ENCODE measurements around the gene ADD1. TPM values are rescaled to one million over a fixed set of nuclear protein-coding genes. Genes with fewer than 3 reads are reported as not detected.

ADD1 gene
- total and polyA plus RNA-seq, 4 donors = 62.2 to 142 (median 83.4) TPM

DNA sequence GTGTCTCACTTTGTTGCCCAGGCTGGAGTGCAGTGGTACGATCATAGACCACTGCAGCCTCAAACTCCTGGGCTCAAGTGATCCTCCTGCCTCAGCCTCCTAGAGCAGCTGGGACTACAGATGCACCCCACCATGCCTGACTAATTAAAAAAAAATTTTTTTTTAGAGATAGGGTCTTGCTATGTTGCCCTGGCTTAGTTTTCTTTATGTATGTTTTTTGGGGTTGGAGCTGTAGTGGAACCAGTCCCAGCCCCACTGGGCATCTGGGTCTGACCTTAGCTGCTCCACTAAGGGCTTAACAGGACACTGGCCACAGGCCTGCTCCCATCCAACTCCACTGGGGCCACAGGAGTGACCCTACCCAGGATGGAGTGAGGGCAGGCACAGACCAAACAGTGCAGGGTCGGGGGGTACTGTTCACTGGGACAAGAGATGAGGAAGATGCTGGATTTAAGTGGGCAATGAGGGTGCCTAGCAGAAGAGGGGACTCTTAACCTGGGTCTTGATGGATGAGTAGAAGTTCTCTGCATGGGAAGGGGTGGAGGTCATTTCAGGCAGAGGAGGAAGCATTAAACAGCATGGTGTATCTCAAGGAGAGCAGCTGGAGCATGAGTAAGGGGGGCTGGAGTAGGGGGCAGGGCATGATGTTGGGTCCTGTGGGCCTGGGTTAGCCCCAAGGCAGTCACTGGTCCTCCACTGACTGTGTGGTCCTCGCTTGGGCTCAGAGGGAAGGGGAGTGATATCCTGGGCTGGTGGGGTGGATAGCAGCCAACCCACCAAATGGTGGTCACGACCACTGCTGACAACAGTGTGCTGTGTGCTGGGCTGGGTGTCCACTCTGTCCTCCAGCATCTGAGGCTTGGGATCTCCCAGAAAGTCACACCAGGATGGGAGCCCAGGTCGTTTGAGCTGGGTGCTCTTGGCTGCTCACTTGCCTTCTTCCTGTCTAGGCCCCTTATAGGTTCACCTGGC lies 24.1 kb upstream of the ADD1 start (continued):
- TF ChIP-seq, protein P1, sequence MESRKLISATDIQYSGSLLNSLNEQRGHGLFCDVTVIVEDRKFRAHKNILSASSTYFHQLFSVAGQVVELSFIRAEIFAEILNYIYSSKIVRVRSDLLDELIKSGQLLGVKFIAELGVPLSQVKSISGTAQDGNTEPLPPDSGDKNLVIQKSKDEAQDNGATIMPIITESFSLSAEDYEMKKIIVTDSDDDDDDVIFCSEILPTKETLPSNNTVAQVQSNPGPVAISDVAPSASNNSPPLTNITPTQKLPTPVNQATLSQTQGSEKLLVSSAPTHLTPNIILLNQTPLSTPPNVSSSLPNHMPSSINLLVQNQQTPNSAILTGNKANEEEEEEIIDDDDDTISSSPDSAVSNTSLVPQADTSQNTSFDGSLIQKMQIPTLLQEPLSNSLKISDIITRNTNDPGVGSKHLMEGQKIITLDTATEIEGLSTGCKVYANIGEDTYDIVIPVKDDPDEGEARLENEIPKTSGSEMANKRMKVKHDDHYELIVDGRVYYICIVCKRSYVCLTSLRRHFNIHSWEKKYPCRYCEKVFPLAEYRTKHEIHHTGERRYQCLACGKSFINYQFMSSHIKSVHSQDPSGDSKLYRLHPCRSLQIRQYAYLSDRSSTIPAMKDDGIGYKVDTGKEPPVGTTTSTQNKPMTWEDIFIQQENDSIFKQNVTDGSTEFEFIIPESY (IDR thresholded peaks at IDR 0.05) = no peak
- TF ChIP-seq RAD21 (IDR thresholded peaks at IDR 0.05) (no peak), RXRA (IDR thresholded peaks at IDR 0.05) (no peak), JUND (IDR thresholded peaks at IDR 0.05) (no peak)

DNA sequence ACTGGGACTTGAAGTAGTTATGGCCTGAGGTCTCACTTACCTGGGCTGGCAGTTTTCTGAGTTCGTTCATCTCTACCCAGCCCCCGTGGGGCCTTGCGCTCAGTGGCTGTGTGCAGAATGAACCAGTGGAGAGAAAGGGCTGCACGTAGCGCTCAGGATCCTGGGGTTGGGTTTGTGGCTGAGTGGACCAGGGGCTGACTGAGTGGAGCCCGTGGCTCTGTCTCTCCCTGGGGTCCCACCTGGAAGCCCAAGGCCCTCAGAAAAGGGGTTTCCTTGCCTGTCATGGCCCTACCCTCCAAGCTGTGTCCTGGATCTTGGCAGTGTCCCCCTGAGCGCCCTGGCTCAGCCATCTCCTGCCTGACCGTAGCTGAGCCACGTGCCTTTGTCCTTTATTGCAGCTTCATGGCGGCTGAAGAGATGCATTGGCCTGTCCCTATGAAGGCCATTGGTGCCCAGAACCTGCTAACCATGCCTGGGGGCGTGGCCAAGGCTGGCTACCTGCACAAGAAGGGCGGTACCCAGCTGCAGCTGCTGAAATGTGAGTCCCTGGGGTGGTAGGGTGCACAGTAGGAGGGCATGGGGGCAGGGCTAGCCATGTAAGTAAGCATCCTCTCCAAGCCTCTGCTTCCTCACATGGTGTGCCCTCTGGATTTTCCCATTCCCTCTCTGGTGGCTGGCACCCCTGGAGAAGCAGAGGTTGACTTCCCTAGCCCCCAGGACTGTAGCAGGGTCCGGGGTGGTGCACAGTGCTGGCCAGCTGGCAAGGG lies 23.2 kb upstream of the ADD1 start:
- peaks cover 3 to 23% (median 16%) of the 10 kb centered on the region in 4 donors for H3K4me1 ChIP-seq (ENCODE audit: control insufficient read depth in 4 of 4, insufficient read depth in 4 of 4, low read length in 3 of 4)
- WGBS = 90% methylated on average over 13 of the region's 13 CpGs
- H3K27ac ChIP-seq (ENCODE audit: low read depth in 1 of 2, low read length in 2 of 2) = no peak overlapping the region
- H3K4me3 ChIP-seq (ENCODE audit: low read depth in 1 of 3, low read length in 3 of 3) = no peak overlapping the region
- no peak for DNase-seq (ENCODE audit: low spot score)
- peaks cover 5 to 34% (median 10%) of the 10 kb centered on the region in 4 donors for H3K36me3 ChIP-seq (ENCODE audit: control insufficient read depth in 4 of 4, insufficient read depth in 3 of 4, low read depth in 1 of 4, low read length in 3 of 4)
- no peaks in the 10 kb centered on the region for H3K27me3 ChIP-seq (ENCODE audit: control insufficient read depth in 4 of 4, insufficient read depth in 4 of 4, low read length in 3 of 4)
- no peak for TF ChIP-seq NR2F2 (IDR thresholded peaks at IDR 0.05)
- TF ChIP-seq HNF4A (conservative IDR thresholded peaks at IDR 0.05) = no peak
- TF ChIP-seq, protein P1 (IDR thresholded peaks at IDR 0.05) = no peak
- no peak for TF ChIP-seq JUND (IDR thresholded peaks at IDR 0.05)
- no peak for TF ChIP-seq HNF4G (IDR thresholded peaks at IDR 0.05)
- no peak for TF ChIP-seq FOXA2 (IDR thresholded peaks at IDR 0.05)
- no peak for TF ChIP-seq YY1 (IDR thresholded peaks at IDR 0.05)
- no peak for TF ChIP-seq FOXA1 (IDR thresholded peaks at IDR 0.05)
- TF ChIP-seq, protein P2, sequence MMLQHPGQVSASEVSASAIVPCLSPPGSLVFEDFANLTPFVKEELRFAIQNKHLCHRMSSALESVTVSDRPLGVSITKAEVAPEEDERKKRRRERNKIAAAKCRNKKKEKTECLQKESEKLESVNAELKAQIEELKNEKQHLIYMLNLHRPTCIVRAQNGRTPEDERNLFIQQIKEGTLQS (IDR thresholded peaks at IDR 0.05) = no peak
- TF ChIP-seq, protein P3, sequence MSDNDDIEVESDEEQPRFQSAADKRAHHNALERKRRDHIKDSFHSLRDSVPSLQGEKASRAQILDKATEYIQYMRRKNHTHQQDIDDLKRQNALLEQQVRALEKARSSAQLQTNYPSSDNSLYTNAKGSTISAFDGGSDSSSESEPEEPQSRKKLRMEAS (IDR thresholded peaks at IDR 0.05) = no peak
- no peak for TF ChIP-seq RXRA (IDR thresholded peaks at IDR 0.05)
- H3K9me3 ChIP-seq (ENCODE audit: control insufficient read depth in 4 of 4, low read length in 3 of 4) = no peaks in the 10 kb centered on the region
- no peak overlapping the region for H3K9ac ChIP-seq (ENCODE audit: low read depth in 1 of 2, low read length in 2 of 2)
